Measurements from ENCODE around the gene FOXP4. TPM values are rescaled to one million over a fixed set of nuclear protein-coding genes. Genes with fewer than 3 reads are reported as not detected.

FOXP4 gene
- total and polyA plus RNA-seq, 2 donors from 2014 or later: 14.0 to 33.2 TPM

GRCh38 chr6:41595166-41595565 is 49.0 kb downstream of the FOXP4 start:
- H3K27me3 ChIP-seq (ENCODE audit: control insufficient read depth, insufficient read depth, low read length): no peaks in the 10 kb centered on the region
- intact Hi-C loops (cut with DNase I): loop anchor here (10.0 kb wide), 1 partner anchor 130 kb away; no protein-coding TSS in a partner anchor
- no peak for TF ChIP-seq CTCF (IDR thresholded peaks at IDR 0.05; ENCODE audit: borderline replicate concordance, extremely low read depth, insufficient read depth)
- no peaks in the 10 kb centered on the region for H3K4me1 ChIP-seq (ENCODE audit: control insufficient read depth in 2 of 3, insufficient read depth in 2 of 3, low read depth in 1 of 3, low read length in 3 of 3)
- H3K9me3 ChIP-seq (ENCODE audit: control insufficient read depth in 2 of 3, insufficient read depth in 1 of 3, low read length in 3 of 3): no peaks in the 10 kb centered on the region
- peaks cover 4 to 25% (median 15%) of the 10 kb centered on the region in 3 donors for H3K36me3 ChIP-seq (ENCODE audit: control insufficient read depth in 2 of 3, insufficient read depth in 3 of 3, low read length in 3 of 3)
- no peak overlapping the region for H3K27ac ChIP-seq (ENCODE audit: low read depth in 2 of 2, low read length in 2 of 2)
- DNase-seq (peak in 1 of 5 donors; percentile 54), FAIRE-seq (no peak)
- H3K9ac ChIP-seq (ENCODE audit: low read length in 3 of 3): no peak overlapping the region
- H3K4me3 ChIP-seq (ENCODE audit: low read length in 3 of 3): no peak overlapping the region

- FAIRE-seq (no peak), DNase-seq (peak in 1 of 5 donors; percentile 33)
- Histone ChIP-seq H3K27ac (ENCODE audit: low read depth in 2 of 2, low read length in 2 of 2) (no peak overlapping the region), H3K4me3 (ENCODE audit: low read length in 3 of 3) (no peak overlapping the region), H3K36me3 (ENCODE audit: control insufficient read depth in 2 of 3, insufficient read depth in 3 of 3, low read length in 3 of 3) (peaks cover 2 to 21% (median 8%) of the 10 kb centered on the region in 3 donors), H3K9me3 (ENCODE audit: control insufficient read depth in 2 of 3, insufficient read depth in 1 of 3, low read length in 3 of 3) (no peaks in the 10 kb centered on the region), H3K27me3 (ENCODE audit: control insufficient read depth, insufficient read depth, low read length) (no peaks in the 10 kb centered on the region), H3K9ac (ENCODE audit: low read length in 3 of 3) (no peak overlapping the region), H3K4me1 (ENCODE audit: control insufficient read depth in 2 of 3, insufficient read depth in 2 of 3, low read depth in 1 of 3, low read length in 3 of 3) (no peaks in the 10 kb centered on the region)
- intact Hi-C loops (cut with DNase I): loop anchor here (10.0 kb wide), 1 partner anchor 131 kb away; no protein-coding TSS in a partner anchor
- TF ChIP-seq CTCF (IDR thresholded peaks at IDR 0.05; ENCODE audit: borderline replicate concordance, extremely low read depth, insufficient read depth): no peak
These were observed 50.0 kb downstream of the FOXP4 start for GRCh38 chr6:41596096-41596685.

- FAIRE-seq: no peak
- intact Hi-C loops (cut with DNase I): loop anchor here (10.0 kb wide), 1 partner anchor 132 kb away; no protein-coding TSS in a partner anchor
- peak in 1 of 5 donors; percentile 56 for DNase-seq
These were observed 50.6 kb downstream of the FOXP4 start for GRCh38 chr6:41596807-41597206.

More at GRCh38 chr6:41596807-41597206, 50.6 kb downstream of the FOXP4 start:
- Histone ChIP-seq H3K36me3 (ENCODE audit: control insufficient read depth in 2 of 3, insufficient read depth in 3 of 3, low read length in 3 of 3) (peaks cover 2 to 19% (median 8%) of the 10 kb centered on the region in 3 donors), H3K9me3 (ENCODE audit: control insufficient read depth in 2 of 3, insufficient read depth in 1 of 3, low read length in 3 of 3) (no peaks in the 10 kb centered on the region), H3K9ac (ENCODE audit: low read length in 3 of 3) (no peak overlapping the region), H3K4me1 (ENCODE audit: control insufficient read depth in 2 of 3, insufficient read depth in 2 of 3, low read depth in 1 of 3, low read length in 3 of 3) (no peaks in the 10 kb centered on the region), H3K4me3 (ENCODE audit: low read length in 3 of 3) (no peak overlapping the region), H3K27ac (ENCODE audit: low read depth in 2 of 2, low read length in 2 of 2) (no peak overlapping the region), H3K27me3 (ENCODE audit: control insufficient read depth, insufficient read depth, low read length) (no peaks in the 10 kb centered on the region)
- TF ChIP-seq CTCF (IDR thresholded peaks at IDR 0.05; ENCODE audit: borderline replicate concordance, extremely low read depth, insufficient read depth): no peak

Measured in kidney (tissue), 14 donors.